Skin epidermis (tissue), 12 donors: ENCODE results near the gene MYO16.
A peak's percentile ranks its signal among the peaks of the same experiment; 100 is the strongest.
"Not testable (repeated sequence)": the region's sequence is repeated elsewhere in the genome, so short reads cannot be mapped to it uniquely, and the experiment has no call there.

ENCODE experiments used
- H3K27ac ChIP-seq, 21 experiments: fragments of 200-600 bp; sonication (generic) in 11 of 21; one replicate each; pipeline ENCODE4 v1.5.0; 2020; ENCODE audit warnings: mild to moderate bottlenecking in 3 of 21, inconsistent platforms in 2 of 21, moderate library complexity in 2 of 21
- H3K4me3 ChIP-seq, 7 experiments: fragments of 200-600 bp; sonication (generic) in 2 of 7; one replicate each; pipeline ENCODE4 v1.5.0; 2020; ENCODE audit warnings: inconsistent platforms in 2 of 7, mild to moderate bottlenecking in 2 of 7, moderate library complexity in 1 of 7

The MYO16 gene

GRCh38 chr13:108858676-108859075 is 229.3 kb downstream of the MYO16 start:
- H3K27ac ChIP-seq = no peak overlapping the region
- H3K4me3 ChIP-seq = no peak overlapping the region

DNA sequence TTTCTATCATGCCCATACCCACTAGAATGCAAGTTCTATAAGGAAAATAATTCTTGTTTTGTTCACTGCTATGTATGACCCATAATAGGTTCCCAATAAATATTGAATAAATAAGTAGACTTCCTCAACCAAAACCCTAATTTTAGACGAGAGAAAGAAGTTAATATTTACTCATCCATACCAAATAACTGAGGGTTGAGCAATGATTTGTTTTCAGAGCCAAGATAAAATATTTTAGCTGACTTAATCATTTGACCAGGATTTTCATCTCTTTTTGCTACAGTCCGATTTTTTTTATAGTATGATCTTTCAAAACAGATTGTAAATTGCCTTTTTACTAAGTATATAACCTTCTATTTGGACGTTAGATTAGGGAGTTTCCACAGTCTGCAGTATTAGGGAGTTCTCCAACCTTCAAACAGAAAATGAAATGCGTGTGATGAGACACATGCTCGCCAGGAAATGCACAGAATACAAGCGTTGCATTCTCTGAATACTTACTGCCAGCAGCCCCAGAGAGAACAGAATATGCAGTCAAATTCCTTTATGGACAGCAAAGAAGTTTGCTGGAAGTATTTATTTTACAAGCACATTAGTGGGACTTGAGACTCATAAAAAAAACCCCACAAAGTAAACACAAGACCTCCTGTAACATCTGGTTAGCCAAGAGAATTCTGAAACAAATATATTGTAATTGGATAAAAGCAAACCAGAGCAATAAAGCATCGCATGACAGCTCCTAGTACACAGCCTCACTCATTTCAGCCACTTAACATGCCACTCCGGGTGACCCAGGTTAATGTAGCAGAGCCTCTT is 230.0 kb downstream of the MYO16 start:
- H3K27ac ChIP-seq = no peak overlapping the region
- H3K4me3 ChIP-seq = no peak overlapping the region

DNA sequence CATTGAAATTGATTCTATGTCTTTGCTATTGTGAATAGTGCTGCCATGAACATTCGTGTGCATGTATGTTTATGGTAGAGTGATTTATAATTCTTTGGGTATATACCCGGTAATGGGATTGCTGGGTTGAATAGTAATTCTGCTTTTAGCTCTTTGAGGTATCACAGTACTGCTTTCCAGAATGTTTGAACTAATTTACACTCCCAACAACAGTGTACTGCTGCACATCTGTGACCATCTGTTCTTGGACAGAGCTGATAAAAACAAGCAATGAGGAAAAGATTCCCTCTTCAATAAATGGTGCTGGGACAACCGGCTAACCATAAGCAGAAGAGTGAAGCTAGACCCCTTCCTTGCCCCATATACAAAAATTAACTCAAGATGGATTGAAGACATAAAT is 231.0 kb downstream of the MYO16 start:
- Histone ChIP-seq H3K27ac (no peak overlapping the region), H3K4me3 (no peak overlapping the region)

DNA sequence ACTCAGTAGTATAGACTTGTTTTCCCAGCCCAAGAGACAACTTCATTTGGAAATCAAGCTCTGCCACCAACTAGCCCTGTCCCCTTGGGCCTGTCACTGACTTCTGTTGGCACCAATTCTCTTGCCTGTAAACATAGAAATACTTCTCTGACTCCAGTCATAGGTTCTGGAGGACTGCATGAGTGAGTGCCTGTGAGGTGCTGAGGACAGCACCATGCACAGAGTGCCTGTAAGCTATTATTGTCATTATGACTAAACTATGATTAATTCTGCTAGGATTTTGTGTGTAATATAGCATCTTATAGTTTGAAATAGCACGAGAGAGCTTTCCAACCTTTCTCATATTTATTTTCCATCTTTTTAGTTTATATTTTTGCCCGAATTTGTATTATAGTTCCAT is 247.9 kb downstream of the MYO16 start:
- Histone ChIP-seq H3K27ac (no peak overlapping the region), H3K4me3 (no peak overlapping the region)

DNA sequence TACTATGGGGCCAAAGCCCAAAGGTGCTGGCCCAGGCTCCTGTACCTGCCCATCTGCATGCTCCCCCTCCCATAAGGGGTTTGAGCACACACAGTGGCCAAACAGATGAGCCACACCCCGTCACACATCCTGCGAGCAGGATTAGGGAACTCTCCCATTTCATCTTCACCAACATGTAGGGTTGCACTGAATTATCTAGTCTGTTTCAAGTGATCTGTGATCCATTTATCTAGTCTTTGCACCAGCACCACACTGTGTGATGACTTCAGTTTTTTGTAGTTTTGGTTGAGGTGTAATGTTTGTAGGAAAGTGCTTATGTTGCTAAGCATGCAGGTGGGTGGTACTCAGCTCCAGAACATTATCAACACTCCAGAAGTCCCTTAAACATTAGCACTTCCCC is 249.3 kb downstream of the MYO16 start:
- Histone ChIP-seq H3K4me3 (no peak overlapping the region), H3K27ac (no peak overlapping the region)

DNA sequence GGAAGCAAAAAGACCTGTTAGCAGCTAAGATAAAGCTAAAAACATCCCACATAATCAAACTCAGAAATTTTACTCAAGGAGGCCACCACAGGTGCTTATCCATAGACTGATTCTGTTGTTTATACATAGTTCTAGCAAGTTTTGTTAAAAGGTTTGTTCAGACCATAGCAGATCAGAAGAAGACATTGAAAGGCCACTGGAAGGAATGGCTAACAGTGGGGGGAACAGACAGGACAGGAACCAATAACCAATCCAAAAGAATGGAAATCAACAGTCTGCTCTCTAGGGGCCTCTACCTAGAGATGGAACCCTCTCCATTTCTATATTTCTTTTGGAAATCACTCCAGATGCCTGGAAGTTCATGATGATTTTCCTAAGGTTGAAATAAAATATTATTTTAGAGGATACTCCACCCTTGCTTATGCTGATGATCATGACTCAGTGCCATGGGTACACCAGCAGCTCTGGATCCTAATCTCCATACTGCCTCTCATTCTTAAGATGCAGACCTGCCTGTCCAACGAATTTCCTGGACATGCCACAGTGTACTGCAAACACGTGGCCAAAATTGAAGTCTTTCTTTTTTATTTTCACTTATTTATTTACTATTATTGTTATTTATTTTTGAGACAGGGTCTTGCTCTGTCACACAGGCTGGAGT is 260.0 kb downstream of the MYO16 start:
- H3K27ac ChIP-seq = no peak overlapping the region
- H3K4me3 ChIP-seq = no peak overlapping the region

- no peak overlapping the region for H3K4me3 ChIP-seq
Measured at GRCh38 chr13:108895220-108895704, 265.9 kb downstream of the MYO16 start.

DNA sequence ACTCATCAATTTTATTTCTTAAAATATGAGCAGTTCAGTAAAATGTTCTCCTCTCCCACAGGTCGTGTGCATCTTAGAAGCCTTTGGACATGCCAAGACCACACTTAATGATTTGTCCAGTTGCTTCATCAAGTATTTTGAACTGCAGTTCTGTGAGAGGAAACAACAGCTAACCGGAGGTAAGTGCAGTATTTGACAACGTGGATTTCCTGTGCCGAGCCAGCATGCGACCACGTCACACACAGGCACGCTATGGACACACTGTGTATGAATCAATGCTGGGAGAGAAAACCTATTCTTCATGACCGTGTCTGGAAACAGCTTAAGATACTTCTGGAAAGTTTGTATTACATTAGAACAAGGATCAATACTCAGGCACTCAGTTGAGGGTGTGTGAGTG is 268.5 kb downstream of the MYO16 start:
- Histone ChIP-seq H3K4me3 (no peak overlapping the region), H3K27ac (no peak overlapping the region)

More at GRCh38 chr13:108895220-108895704, 265.9 kb downstream of the MYO16 start:
- H3K27ac ChIP-seq = no peak overlapping the region

DNA sequence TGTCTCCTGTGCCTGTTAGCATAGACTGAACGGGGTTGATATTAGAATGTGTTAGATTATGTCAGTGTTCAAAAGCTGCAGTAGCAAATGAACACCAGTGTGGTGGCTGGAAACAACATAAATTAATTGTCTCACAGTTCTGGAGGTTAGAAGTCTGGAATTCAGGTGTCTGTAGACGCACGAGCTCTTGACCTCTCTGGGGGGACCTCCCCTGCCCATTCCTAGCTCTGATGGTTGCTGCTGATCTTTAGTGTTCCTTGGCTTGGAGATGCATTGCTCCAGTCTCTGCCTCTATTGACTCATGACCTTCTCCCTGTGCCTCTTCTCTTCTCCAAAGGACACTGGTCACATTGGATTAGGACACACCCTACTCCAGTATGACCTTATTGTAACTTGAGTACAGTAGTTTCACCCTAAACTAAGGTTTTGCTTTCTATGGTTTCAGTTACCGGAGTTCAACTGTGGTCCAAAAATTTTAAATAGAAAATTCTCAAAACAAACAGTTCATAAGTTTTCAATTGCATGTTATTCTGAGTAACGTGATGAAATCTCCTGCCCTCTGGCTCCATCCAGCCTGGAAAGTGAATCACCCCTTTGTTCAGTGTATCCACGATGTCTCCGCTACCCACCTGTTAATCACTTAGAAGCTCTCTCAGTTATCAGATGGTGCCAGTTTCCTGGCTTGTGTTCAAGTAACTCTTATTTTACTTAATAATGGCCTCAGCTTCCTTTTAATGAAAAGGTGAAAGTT is 273.2 kb downstream of the MYO16 start:
- Histone ChIP-seq H3K4me3 (no peak overlapping the region), H3K27ac (no peak overlapping the region)

- H3K27ac ChIP-seq = no peak overlapping the region
- H3K4me3 ChIP-seq = no peak overlapping the region
Measured at GRCh38 chr13:108903613-108904012, 274.2 kb downstream of the MYO16 start.

DNA sequence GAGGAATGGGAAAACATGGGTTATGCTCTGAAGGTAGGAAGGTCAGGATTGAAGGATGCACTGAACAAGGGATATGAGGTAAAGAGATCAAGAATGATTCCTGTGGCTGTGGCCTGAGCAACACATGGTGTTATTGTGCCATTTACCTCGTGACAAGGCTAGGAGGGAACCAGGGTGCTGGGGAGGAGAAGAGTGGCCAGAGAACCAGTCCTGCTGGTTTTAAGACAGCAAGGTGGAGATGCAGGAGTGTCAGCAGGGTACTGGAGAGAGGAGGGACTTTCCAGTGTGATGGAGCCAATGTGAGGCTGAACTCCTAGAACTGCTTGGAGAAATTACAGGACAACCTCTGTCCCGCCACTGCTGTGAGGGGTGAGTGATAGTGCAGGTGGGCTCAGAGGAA is 282.4 kb downstream of the MYO16 start:
- Histone ChIP-seq H3K27ac (no peak overlapping the region), H3K4me3 (no peak overlapping the region)

DNA sequence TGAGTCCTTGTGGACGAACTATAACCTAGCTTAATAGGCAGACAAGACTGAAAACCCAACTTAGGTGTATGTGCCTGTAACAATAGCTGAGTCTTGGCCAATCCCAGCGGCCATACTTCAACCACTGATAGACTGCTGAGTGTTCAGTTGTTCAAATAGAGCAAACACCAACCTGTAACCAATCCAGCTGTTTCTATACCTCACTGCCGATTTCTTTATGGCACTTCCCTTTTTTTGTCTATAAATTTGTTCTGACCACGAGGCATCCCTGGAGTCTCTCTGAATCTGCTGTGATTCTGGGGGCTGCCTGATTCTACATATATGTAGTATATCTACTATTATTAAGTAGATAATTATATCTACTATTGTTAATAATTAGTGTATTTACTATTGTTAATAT is 284.3 kb downstream of the MYO16 start:
- H3K27ac ChIP-seq, H3K4me3 ChIP-seq: not testable (repeated sequence)

DNA sequence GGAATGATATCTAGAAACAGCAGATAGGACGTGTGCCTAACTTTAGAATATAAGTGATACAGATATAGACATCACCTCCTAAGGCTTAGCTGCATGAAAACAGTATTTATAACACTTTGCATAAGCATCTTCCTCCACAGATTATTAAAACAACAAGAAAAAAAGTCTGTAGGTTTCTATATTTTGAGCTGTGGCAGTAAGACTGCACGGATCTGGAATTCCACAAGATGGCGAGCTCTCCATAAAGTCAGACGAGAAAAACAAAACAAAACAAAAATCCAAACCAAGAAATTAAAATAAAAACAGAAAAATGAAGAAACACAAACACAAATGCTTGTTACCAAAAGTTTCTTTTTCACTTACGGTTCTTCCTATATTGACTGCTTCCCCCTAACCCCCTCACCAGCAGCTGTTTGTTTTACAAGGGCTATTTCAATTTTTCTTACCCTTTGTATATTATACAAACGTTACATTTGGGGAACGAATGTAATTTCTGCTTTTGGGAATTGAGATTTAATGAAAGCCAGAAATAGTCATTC is 285.8 kb downstream of the MYO16 start:
- Histone ChIP-seq H3K4me3 (no peak overlapping the region), H3K27ac (peak overlapping the region in 13 of 21 experiments; percentile 3 to 79 (median 53))

GRCh38 chr13:108915634-108916512 is 286.5 kb downstream of the MYO16 start:
- Histone ChIP-seq H3K4me3 (no peak overlapping the region), H3K27ac (peak overlapping the region in 13 of 21 experiments; percentile 3 to 79 (median 53))

- Histone ChIP-seq H3K27ac (no peak overlapping the region), H3K4me3 (no peak overlapping the region)
Measured at GRCh38 chr13:108917581-108917980, 288.2 kb downstream of the MYO16 start.

DNA sequence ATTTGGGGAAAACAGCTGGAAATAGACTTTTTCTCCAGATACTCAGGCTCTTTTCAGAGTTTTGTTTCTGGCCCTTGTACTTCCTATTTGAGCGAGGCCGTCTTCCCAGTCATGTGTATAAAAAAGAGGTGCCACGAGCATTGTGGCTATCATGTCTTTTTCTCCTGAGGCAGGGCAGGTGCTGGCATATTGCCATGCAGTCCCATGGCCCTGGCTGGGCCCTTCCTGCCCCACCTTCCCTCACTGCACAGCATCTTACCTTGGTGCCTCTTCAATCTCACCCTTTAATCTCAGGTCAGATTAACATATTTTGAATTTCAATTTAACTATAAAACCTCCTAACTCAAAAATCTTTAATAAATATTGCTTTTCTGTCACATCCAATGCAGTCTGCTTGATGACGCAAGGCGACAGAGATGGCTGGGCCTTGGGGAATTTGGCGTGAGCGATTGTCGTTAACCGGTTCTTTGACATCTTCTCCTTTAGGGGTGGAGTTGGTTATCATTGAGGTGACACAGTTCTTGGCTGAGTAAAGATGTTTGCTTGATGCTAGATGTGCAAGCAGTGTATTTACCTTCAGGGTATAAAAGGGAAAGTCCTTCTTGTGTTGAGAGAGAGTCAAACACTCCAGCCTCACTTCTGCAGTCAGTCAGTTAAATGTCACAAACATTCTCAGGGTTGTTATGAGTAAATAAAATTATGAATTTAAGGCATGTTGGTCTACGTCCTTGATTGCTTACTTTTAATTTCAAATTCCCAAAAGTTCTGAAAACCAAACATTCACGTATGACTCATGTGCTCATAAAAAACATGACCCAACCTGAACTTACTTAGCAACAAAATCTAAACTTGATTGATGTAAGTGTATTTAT is 289.9 kb downstream of the MYO16 start:
- H3K4me3 ChIP-seq = no peak overlapping the region
- H3K27ac ChIP-seq = peak overlapping the region in 4 of 21 experiments; percentile 31 to 59 (median 56)

DNA sequence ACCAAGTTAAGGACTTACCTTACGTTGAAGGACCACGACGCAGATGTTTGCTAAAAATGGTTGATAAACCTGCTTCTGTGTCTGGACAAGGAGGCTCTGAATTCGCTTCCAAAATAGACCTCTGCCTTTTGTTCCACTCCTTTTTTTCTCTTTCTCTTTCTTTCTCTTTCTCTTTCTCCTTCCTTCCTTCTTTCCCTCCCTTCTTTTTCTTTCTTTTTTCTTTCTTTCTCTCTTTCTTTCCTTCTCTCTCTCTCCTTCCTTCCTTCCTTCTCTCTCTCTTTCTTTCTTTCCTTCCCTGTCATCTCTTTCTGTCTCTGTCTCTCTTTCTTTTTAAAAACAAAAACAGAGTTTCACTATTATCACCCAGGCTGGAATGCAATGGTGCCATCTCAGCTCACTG is 290.7 kb downstream of the MYO16 start:
- no peak overlapping the region for H3K4me3 ChIP-seq
- H3K27ac ChIP-seq = no peak overlapping the region

DNA sequence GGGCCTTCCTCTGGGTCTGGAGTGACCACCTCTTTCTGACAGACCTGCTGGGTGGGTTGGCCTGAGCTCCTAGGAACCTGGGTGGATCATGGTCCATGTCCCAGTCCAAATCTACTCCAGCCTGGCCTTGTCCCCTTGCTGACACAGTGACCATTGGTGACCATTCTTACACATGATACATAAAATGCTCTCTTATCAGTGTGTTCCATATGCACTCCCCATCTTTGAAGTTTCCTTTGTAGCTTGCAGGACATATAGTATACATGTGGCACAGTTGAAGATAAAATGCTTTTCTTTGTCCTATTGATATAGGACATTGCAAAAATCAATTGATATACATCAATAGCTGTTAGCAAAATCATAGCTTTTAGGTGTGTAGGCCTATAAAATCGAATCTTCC is 291.8 kb downstream of the MYO16 start:
- no peak overlapping the region for H3K27ac ChIP-seq
- no peak overlapping the region for H3K4me3 ChIP-seq
